GM10847 (cell line): Measurements from ENCODE around the gene APMAP.

Experiments
- POLR2A ChIP-seq: IDR thresholded peaks from 2 replicates; pipeline ENCODE4 v1.6.1; 2011; ENCODE audit not compliant: insufficient read length; ENCODE audit errors: extremely low read depth

The APMAP gene

DNA sequence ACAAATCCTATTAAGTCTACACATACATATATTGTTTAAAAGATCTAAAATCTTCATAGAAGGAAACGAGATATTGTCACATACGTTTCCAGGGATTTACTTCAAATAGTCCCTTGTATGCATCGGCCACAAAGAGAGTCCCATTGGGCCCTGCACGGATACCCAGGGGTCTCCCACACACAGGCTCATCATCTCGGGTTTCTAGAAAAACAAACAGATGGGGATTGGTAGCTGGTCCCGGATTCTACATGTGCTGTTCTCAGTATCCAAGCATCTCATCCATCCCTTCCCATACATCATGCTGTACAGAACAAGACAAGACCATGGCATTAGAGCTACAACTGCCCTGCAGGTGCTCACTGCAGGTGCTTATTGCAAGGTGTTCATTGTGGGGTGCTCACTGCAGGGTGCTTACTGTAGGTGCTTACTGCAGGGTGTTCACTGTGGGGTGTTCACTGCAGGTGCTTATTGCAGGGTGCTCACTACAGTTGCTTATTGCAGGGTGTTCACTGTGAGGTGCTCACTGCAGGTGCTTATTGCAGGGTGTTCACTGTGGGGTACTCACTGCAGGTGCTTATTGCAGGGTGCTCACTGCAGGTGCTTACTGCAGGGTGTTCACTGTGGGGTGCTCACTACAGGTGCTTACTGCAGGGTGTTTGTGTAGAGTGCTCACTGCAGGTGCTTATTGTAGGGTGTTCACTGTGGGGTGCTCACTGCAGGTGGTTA, 21.0 kb downstream of the APMAP start:
- no peak for TF ChIP-seq POLR2A

DNA sequence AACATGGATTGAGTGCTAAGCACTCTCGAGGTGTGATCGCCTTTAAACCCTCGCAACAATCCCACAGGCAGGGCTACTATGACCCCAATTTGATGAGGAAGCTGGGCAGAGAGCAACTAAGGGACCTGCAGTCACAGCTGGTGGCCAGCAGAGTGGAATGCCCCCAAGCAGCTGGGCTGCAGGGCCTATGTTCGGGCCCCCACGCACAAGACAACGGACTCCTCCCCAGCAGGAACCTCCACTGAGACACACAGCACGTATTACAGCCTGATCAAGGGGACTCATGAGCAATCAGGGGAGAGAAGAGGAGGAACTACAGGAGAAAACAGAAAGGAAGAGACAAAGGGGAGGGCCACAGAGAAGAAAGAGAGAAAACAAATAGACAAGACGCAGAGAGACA, 21.8 kb downstream of the APMAP start:
- no peak for TF ChIP-seq POLR2A

DNA sequence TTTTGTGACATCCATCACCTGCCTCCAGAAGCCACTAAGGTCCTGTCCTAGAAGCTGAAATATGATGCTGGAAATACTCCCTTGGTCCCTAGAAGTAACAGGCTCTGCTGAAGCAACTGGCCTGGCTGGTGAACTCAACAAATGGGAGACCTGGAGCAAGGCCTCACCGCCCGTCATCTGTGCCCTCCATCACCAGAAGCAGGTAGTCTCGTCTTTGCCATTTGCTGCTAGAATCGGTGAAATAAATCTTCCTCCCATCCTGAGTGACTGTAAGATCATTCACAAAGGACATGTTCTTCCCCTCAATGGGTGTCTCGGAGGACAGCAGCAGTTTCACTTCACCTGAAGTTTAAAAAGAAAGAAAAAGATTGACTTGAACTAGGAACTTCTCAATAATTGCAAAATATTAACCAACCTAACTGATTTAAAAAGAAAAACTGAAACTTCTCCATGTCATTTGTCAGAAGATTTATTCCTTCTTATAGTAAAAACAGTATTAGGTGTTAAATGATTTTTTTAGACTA, 22.5 kb downstream of the APMAP start:
- TF ChIP-seq POLR2A = no peak

DNA sequence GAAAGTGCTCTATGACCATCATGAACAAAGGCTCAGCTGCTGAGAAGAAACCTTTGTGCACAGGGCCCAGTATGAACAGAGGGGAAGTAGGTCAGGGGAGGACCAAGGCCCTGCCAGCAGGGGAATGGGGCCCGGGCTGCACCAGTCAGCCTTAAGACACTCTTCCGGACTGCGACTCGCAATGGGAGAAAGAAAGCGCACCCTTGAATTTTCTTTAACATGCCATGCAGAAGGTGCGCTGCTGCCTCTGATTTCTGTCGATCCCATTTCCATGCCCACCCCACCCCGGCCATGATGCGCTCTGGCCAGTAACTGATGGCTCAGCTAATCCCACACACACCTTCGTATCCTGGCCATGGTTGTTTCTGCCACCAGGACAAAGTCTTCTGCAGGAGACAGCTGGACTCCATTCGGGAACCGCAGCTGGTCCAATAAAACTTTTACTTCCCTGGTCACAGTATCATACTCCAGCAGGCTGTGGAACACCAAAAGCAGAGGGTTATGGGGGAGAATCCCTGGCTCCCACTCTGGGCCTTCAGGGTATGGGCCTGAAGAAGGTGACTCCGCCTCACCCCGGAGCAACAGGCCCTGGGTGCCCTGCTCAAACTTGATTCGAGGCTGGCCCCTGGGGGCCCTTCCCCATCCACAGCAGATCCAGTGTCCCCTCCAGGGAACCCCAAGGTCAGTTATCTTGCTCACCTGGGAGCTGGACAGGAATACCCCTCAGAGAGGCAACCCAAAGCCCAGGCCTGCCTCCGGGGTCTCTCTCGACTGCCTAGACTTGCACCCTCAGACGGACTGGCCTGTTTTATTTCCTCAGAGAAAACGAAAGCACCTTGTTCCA, 23.1 kb downstream of the APMAP start:
- no peak for TF ChIP-seq POLR2A

DNA sequence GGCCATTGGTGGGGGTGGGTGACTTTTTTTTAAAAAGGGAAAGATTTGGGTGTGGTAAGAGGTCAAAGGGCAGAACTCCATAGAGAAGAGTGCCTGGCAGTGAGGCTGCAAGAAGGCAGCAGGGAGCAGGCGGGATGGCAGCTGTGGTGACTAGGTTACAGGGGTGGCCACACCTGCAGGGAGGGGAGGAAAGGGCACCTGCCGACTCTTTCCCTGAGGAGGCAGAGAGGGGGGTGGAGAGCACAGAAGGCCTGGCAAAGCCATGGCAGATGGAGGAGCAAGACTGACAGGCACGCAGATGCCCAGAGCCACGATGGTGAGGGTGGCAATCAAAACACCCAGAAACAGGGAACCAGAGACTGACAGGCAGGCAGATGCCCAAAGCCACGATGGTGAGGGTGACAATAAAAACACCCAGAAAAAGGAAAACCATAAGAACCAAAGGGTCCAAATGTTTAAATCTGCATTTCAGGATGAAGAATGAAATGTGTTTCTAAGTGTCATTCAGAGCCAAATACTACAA, 24.2 kb downstream of the APMAP start:
- no peak for TF ChIP-seq POLR2A

DNA sequence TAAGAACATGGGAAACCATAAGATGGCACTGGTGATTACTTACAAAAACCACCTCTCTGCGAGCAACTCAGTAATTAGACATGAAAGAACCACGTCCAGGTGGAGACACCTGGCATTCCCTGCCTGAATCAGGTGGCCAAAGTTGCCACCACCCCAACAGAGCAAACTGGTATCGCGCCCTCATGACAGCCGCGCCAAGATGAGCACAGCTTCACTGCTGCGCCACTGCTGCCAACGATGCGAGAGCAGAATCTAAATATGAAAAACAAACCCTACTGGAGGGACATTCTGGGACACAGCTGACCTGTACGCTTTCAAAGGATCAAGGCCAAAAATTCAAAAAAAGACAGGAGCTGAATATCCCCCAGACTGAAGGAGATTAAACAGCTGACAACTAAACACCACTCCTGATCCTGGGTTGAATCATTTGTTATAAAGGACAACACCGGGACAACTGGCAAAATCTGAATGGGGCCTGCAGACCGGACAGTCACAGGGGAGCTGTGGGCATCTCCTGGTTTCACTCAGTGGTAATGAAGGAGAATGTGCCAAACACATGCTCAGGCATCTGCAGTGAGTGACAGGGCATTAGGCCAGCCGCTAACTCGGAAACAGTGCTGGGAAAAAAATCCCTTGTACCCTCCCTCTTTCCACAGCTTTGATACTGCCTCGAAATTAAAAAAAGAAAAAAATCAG, 26.1 kb downstream of the APMAP start:
- TF ChIP-seq POLR2A = no peak

DNA sequence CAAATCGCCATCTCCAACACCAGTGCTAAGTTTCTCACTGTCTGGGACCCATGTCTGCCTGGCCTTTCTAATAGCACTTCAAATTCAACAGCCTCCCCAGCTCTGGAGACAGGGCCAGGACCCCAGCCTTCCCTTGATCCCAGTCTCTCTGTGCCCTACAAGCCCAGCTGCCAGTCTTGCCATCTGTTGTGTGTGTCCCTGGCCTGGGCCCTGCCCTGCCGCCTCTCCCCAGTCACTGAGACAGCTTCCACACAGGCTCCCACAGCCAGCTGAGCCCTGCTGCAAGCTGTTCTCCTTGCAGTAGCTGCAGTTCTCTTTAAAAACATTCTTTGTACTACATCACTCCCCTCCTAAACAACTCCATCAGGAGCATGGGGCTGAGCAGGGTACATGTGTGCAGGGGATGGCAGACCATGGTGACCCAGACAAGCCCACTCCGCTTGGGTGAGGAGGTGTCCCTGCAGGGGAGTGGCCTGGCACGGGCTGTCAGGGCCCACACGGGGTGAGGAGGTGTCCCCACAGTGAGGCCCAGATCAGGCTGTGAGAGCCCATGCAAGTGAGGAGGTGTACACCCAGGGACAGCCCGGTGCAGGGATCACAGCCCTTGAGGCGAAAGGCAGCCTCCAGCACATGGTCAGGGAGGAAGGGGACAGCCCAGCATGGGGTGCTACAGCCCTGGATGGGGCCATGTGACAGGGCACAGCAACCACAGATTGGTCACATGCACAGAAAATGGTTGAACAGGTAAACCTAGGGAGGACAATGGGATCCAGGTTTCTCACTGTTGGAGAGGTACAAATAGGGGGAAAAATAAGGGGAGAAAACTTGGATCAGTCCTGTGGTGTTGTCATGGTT, 27.3 kb downstream of the APMAP start:
- TF ChIP-seq POLR2A = no peak

DNA sequence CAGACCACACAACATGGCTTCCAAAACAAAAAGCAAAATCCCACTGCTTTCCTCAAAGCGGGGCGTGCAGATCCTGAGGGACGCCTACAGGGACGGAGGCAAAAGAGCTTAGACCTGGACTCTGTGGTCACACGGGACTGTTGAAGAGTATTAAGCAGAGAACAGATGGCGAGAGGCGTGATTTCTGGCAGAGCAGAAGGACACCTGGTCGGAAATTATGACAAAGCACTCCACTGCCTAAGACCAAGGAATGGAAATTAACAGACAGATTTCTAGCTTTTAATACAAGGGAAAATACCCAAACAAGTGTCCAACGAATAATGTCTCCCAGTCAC, 28.1 kb downstream of the APMAP start:
- TF ChIP-seq POLR2A = no peak

DNA sequence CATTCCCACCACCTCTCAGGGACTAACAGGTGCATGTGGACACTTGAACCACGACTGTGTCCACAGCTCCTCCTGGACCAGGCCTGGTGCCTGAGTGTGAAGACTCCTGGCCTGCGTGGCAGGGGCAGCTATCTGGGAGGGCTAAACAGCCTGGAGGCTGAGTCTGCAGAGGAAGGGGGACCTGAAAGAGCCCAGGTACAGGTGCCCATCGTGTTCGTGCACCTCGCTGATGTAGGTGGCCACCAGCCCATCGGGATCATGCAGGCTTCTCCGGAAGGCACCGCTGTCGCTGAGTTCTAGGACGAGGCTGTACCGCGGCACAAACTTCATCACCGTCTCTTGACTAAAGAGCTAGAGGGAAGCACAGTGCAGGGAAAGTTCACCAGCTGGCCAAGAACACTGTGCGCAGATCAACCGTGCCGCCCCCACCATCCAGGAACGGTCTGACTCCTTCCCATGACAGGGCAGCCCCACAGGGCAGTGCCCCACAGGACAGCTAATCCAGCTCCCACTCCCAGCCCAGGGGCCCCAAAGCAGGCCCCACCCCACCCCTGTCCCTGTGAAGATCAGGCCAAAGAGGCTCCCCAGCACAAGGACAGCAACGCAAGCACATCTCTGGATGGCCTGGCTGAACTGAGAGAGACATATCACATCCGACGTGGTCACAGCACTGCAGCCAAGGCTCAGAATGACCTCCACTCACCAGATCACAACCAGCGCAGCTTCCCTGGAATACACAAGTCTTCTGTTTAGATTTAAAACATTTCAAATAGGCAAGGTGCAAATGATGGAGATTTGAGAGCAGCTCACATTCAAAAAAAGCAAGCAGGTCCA, 28.7 kb downstream of the APMAP start:
- TF ChIP-seq POLR2A = no peak

DNA sequence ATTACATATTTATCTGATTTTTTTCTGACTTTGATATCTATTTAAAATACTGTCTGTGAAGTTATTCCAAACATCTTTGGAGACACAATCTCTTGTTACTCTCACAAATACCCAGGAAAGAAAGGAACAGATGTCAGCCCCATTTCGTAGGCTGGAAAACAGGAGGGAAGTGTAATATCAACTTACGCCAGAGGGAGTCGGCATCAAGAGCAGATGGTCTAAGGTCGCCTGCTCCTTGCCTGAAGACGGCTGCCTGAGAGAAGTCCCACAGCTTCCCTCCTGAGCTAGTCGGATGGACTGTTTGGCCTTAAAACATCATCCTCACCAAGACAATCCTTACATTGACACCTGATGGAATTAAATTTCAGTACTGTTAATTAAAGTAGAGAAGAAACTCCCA, 30.0 kb downstream of the APMAP start:
- TF ChIP-seq POLR2A = no peak

DNA sequence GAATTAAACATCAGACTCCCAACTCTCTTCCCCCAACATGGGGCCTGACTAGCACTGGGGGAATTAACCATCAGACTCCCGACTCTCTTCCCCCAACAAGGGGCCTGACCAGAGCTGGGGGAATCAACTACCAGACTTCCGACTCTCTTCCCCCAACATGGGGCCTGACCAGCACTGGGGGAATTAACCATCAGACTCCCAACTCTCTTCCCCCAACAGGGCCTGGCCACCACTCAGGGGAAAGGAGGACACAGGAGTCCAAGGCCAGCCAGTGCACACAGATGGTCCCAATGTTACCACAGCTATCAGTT, 30.4 kb downstream of the APMAP start:
- no peak for TF ChIP-seq POLR2A

DNA sequence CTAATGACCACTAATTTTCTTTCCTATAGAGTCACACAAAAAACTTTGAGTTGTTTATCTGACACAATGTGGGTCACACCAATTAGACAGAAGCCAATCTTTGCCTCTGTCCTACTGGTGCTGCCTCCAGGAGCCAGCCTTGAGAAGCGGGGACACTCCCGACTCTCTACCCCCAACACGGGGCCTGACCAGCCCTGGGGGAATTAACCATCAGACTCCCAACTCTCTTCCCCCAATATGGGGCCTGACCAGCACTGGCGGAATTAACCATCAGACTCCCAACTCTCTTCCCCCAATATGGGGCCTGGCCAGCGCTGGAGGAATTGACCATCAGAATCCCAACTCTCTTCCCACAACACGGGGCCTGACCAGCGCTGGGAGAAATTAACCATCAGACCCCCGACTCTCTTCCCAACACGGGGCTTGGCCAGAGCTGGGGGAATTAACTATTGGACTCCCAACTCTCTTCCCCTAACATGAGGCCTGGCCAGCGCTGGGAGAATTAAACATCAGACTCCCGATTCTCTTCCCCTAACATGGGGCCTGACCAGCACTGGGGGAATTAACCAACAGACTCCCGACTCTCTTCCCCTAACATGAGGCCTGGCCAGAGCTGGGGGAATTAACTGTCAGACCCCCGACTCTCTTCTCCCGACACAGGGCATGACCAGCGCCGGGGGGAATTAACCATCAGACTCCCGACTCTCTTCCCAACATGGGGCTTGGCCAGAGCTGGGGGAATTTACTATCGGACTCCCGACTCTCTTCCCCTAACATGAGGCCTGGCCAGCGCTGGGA, 31.0 kb downstream of the APMAP start:
- TF ChIP-seq POLR2A = no peak

DNA sequence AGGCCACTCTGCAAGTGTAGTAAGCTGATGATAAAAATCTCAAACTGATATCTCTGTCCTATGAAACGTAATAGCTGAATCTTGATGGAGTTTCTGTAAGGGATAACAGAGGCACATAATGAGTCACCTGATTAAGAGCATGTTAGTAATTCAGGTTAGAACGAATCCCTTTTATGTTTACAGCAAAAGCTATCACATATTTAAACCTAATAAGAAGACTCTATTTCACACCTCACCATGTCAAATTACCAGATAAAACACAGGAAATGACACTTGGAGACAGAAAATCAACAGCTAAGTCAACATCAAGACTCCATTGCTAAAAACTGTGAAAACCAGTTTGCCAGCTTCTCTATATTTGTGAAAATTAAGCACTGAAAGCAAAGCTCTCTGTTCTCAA, 31.7 kb downstream of the APMAP start:
- TF ChIP-seq POLR2A = no peak

DNA sequence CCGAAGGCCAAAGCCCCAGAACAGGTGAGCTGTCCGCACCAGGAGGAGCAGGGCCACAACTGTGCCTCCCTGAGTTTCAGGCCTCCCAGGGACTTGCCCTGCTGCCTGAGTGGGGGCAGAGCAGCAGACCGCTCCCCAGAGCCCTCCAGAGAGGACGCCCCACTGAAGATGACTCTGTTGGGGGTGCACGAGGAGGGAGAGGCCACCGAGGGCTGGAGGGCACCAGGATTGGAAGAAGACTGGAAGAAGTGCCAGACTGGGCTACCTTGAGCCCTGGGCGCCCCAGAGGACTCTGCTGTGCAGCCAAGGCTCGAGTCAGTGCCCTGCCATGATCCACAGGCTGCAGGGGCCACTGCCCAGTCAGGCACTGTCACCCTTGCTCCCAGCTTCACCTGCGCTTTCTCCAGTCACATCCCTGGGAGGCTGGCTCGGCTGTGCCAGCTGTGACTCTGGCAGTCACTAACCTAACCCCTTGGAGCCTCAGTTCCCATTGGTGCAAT, 32.2 kb downstream of the APMAP start:
- TF ChIP-seq POLR2A = no peak
